ENCODE results near the gene NRTN. TPM values are rescaled to one million over a fixed set of nuclear protein-coding genes. Genes with fewer than 3 reads are reported as not detected.

The NRTN gene
- total RNA-seq, 6 donors from 2014 or later = 0.77 to 13.3 (median 4.5) TPM

- H3K9me3 ChIP-seq = no peaks in the 10 kb centered on the region
- H3K4me1 ChIP-seq = peaks cover 7 to 31% (median 16%) of the 10 kb centered on the region in 4 donors
- peak overlapping the region; percentile 35 to 82 (median 78) for H3K27ac ChIP-seq
- TF ChIP-seq POLR2A (IDR thresholded peaks at IDR 0.05) (peak in 3 of 4 donors; percentile 66 to 89 (median 75)), POLR2AphosphoS5 (IDR thresholded peaks at IDR 0.05) (peak; percentile 89), EP300 (IDR thresholded peaks at IDR 0.05) (no peak), CTCF (IDR thresholded peaks at IDR 0.05) (peak in 2 of 6 experiments; percentile 10 to 39)
- ATAC-seq (ENCODE audit: low FRiP score in 2 of 2) (peak; percentile 81 to 91), DNase-seq (peak; percentile 88 to 98)
- no peaks in the 10 kb centered on the region for H3K36me3 ChIP-seq
- peaks cover 0 to 7% (median 3%) of the 10 kb centered on the region in 4 donors for H3K27me3 ChIP-seq
- 4 to 5% methylated on average over 12 to 47 of the region's 91 CpGs for WGBS, 2 donors
- peak overlapping the region; percentile 25 to 54 (median 49) for H3K4me3 ChIP-seq
Observed at GRCh38 chr19:5827891-5828660, 23.2 kb downstream of the NRTN start.

GRCh38 chr19:5828661-5829566, 24.0 kb downstream of the NRTN start:
- Histone ChIP-seq H3K27ac (peak overlapping the region; percentile 35 to 82 (median 78)), H3K27me3 (peaks cover 0 to 7% (median 3%) of the 10 kb centered on the region in 4 donors), H3K9me3 (no peaks in the 10 kb centered on the region), H3K4me3 (peak overlapping the region; percentile 25 to 54 (median 49)), H3K36me3 (no peaks in the 10 kb centered on the region), H3K4me1 (peaks cover 7 to 31% (median 16%) of the 10 kb centered on the region in 4 donors)
- DNase-seq (peak in 1 of 2 donors; percentile 80), ATAC-seq (ENCODE audit: low FRiP score in 2 of 2) (no peak)
- WGBS, 2 donors = 15 to 18% methylated on average over 9 to 42 of the region's 47 CpGs
- TF ChIP-seq CTCF (IDR thresholded peaks at IDR 0.05) = no peak
- TF ChIP-seq POLR2A (IDR thresholded peaks at IDR 0.05) = no peak
- TF ChIP-seq EP300 (IDR thresholded peaks at IDR 0.05) = no peak
- no peak for TF ChIP-seq POLR2AphosphoS5 (IDR thresholded peaks at IDR 0.05)

GRCh38 chr19:5829567-5830310, 24.9 kb downstream of the NRTN start:
- H3K27me3 ChIP-seq = peaks cover 0 to 7% (median 3%) of the 10 kb centered on the region in 4 donors
- no peak for DNase-seq
- no peaks in the 10 kb centered on the region for H3K9me3 ChIP-seq
- H3K4me1 ChIP-seq = peaks cover 7 to 31% (median 16%) of the 10 kb centered on the region in 4 donors
- 70 to 76% methylated on average over 18 to 33 of the region's 34 CpGs for WGBS, 2 donors
- no peak overlapping the region for H3K27ac ChIP-seq
- no peak for ATAC-seq (ENCODE audit: low FRiP score in 2 of 2)
- no peaks in the 10 kb centered on the region for H3K36me3 ChIP-seq
- no peak overlapping the region for H3K4me3 ChIP-seq
- TF ChIP-seq CTCF (IDR thresholded peaks at IDR 0.05) (no peak), POLR2A (IDR thresholded peaks at IDR 0.05) (no peak), EP300 (IDR thresholded peaks at IDR 0.05) (no peak), POLR2AphosphoS5 (IDR thresholded peaks at IDR 0.05) (no peak)

- no peak overlapping the region for H3K27ac ChIP-seq
- DNase-seq = no peak
Observed at GRCh38 chr19:5831159-5831558, 26.3 kb downstream of the NRTN start.

More at GRCh38 chr19:5831159-5831558, 26.3 kb downstream of the NRTN start:
- H3K27me3 ChIP-seq = peaks cover 0 to 7% (median 3%) of the 10 kb centered on the region in 4 donors
- WGBS, 2 donors = 84 to 86% methylated on average over 3 to 9 of the region's 9 CpGs
- no peaks in the 10 kb centered on the region for H3K9me3 ChIP-seq
- TF ChIP-seq POLR2AphosphoS5 (IDR thresholded peaks at IDR 0.05) = no peak
- TF ChIP-seq CTCF (IDR thresholded peaks at IDR 0.05) = no peak
- no peak for TF ChIP-seq POLR2A (IDR thresholded peaks at IDR 0.05)
- no peak for TF ChIP-seq EP300 (IDR thresholded peaks at IDR 0.05)
- H3K36me3 ChIP-seq = no peaks in the 10 kb centered on the region
- H3K4me3 ChIP-seq = no peak overlapping the region
- no peak for ATAC-seq (ENCODE audit: low FRiP score in 2 of 2)
- peaks cover 7 to 31% (median 16%) of the 10 kb centered on the region in 4 donors for H3K4me1 ChIP-seq
